ENCODE results near the gene GPT2. TPM values are rescaled to one million over a fixed set of nuclear protein-coding genes. Genes with fewer than 3 reads are reported as not detected.

GPT2 gene
- total RNA-seq, 1 experiment from 2014 or later: 19.4 TPM

DNA sequence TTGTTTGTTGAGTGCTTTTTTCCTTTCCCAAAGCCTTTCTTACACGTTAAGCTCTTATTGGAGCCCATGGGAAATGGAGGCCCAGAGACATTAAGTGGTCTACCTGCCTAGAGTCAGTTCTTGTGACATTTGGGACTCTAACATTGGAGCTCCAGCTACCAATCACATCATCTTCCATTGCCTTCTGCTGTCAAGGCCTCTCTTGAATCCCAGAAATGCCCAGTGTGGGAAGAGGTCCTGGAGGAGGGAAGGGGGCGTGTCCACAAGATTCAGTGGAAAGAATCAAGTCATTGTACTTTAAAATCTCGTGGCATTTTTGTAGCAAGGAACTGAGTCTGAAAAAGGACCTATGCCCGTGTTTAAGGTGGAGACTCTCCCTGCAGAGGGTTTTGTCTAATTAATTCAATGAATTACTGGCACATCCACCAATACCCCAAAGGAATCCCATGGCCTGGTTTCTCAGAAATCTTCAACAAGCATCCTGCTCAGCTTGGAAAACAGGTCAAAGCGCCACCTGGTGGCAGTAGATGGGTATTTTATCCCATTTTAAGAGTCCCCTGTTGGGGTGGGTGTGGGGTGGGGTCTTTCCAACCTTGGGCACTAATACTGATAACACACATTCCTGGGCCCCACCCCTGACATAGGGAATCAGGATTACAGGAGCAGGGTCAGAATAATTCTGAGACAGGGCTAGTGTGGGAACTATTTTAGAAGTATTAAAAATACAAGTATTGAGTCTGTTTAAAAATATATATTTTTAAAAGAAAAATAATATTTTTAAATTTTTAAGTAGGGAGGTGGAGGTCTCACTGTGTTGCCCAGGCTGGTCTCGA lies 24.6 kb downstream of the GPT2 start:
- Histone ChIP-seq H3K27ac (ENCODE audit: low read length) (no peak overlapping the region), H3K9ac (ENCODE audit: low read length) (no peak overlapping the region), H3F3A (ENCODE audit: low read length, unreplicated experiment) (no peaks in the 10 kb centered on the region), H3K9me3 (ENCODE audit: low read length) (no peaks in the 10 kb centered on the region), H4K20me1 (ENCODE audit: low read length) (no peaks in the 10 kb centered on the region), H3K4me3 (ENCODE audit: low read length) (no peak overlapping the region), H3K79me2 (ENCODE audit: low read length) (no peaks in the 10 kb centered on the region), H3K4me1 (ENCODE audit: insufficient read depth, low read length) (no peaks in the 10 kb centered on the region), H3K4me2 (ENCODE audit: low read length) (no peak overlapping the region), H3K36me3 (ENCODE audit: low read depth, low read length) (no peaks in the 10 kb centered on the region; the same call in 1 of the 2 replicates), H2AFZ (ENCODE audit: low read length) (no peak overlapping the region), H3K9me2 (replicated peaks; ENCODE audit: low read length) (no peaks in the 10 kb centered on the region), H3K27me3 (ENCODE audit: low read length) (no peaks in the 10 kb centered on the region)
- peak; percentile 60 for TF ChIP-seq CTCF (conservative IDR thresholded peaks at IDR 0.05; ENCODE audit: low read depth, low read length)
- no peak for TF ChIP-seq EZH2phosphoT487 (IDR thresholded peaks at IDR 0.05; ENCODE audit: borderline replicate concordance, low read length)
- TF ChIP-seq EZH2 (IDR thresholded peaks at IDR 0.05; ENCODE audit: low read length, unreplicated experiment): no peak
- BruUV-seq (replicated peaks): no TSS peak
- CTCF ChIA-PET: interaction anchor here (0.6 to 1.4 kb wide), 4 partner anchors 25 to 56 kb away, joined by 3 to 15 read pairs (median 10); partner anchors contain the start of gene GPT2
- peak; percentile 64 for DNase-seq
- intact Hi-C loops (cut with micrococcal nuclease): loop anchor here (1.0 kb wide), 1 partner anchor 54 kb away; no protein-coding TSS in a partner anchor
- POLR2A ChIA-PET (ENCODE audit: unreplicated experiment): no interaction called here
- ATAC-seq: peak; percentile 62

DNA sequence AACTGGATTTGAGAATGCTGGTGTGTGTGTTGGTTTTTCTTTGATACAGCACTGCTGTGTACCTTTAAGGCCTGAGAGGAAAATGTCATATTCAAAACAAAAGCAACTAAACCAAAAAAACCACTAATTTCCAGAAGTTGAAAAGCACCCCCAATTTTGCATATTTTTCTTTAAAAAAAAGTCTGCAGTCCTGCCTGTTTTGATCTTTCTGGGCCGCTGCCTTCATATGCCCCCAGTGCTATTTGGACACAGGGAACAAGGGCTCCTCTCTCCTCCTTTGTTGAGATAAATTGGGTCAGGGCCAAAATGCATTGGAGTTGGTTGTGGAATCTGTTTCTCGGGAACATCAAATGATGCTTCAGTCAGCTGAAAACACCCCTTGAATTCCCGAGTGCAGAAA lies 26.9 kb downstream of the GPT2 start:
- H3K36me3 ChIP-seq (ENCODE audit: low read depth, low read length): no peaks in the 10 kb centered on the region; the same call in 1 of the 2 replicates
- BruUV-seq (replicated peaks): no TSS peak
- POLR2A ChIA-PET (ENCODE audit: unreplicated experiment): no interaction called here

More for the DNA sequence above, 26.9 kb downstream of the GPT2 start:
- Histone ChIP-seq H3K9ac (ENCODE audit: low read length) (no peak overlapping the region), H3F3A (ENCODE audit: low read length, unreplicated experiment) (no peaks in the 10 kb centered on the region), H3K9me2 (replicated peaks; ENCODE audit: low read length) (no peaks in the 10 kb centered on the region), H4K20me1 (ENCODE audit: low read length) (no peaks in the 10 kb centered on the region), H3K27me3 (ENCODE audit: low read length) (no peaks in the 10 kb centered on the region), H3K4me1 (ENCODE audit: insufficient read depth, low read length) (no peaks in the 10 kb centered on the region), H3K27ac (ENCODE audit: low read length) (no peak overlapping the region), H2AFZ (ENCODE audit: low read length) (no peak overlapping the region), H3K4me3 (ENCODE audit: low read length) (no peak overlapping the region), H3K79me2 (ENCODE audit: low read length) (no peaks in the 10 kb centered on the region), H3K4me2 (ENCODE audit: low read length) (no peak overlapping the region), H3K9me3 (ENCODE audit: low read length) (no peaks in the 10 kb centered on the region)
- CTCF ChIA-PET: interaction anchor here (0.6 kb wide), 1 partner anchor 315 kb away, joined by 3 read pairs; no protein-coding TSS in a partner anchor
- ATAC-seq (no peak), DNase-seq (no peak)
- TF ChIP-seq CTCF (conservative IDR thresholded peaks at IDR 0.05; ENCODE audit: low read depth, low read length) (no peak), EZH2phosphoT487 (IDR thresholded peaks at IDR 0.05; ENCODE audit: borderline replicate concordance, low read length) (no peak), EZH2 (IDR thresholded peaks at IDR 0.05; ENCODE audit: low read length, unreplicated experiment) (no peak)
- intact Hi-C loops (cut with micrococcal nuclease): no loop called here

Data from PC-3 (cell line).